Mesenchymal stem cell (in vitro differentiated cells and primary cell): ENCODE data around the gene ODAM.

Experiments used
- DNase-seq: peaks from one replicate; pipeline ENCODE4 v3.0.0-alpha.2; 2013
- H2AFZ ChIP-seq: one replicate; pipeline ENCODE4 v1.6.1; 2013; ENCODE audit warnings: low read depth, mild to moderate bottlenecking, control low read depth, inconsistent platforms, low read length, moderate library complexity
- H2AK5ac ChIP-seq: 2 replicates; pipeline ENCODE4 v1.6.1; 2013; ENCODE audit warnings: low read length, moderate library complexity, mild to moderate bottlenecking, inconsistent platforms; ENCODE audit not compliant: severe bottlenecking
- H2BK120ac ChIP-seq: one replicate; pipeline ENCODE4 v1.6.1; 2013; ENCODE audit warnings: low read depth, mild to moderate bottlenecking, inconsistent platforms, low read length, moderate library complexity
- H2BK12ac ChIP-seq, 2 experiments: one replicate each; pipeline ENCODE4 v1.6.1; 2013; ENCODE audit warnings: inconsistent platforms in 2 of 2, low read length in 2 of 2, mild to moderate bottlenecking in 2 of 2, moderate library complexity in 2 of 2, control low read depth in 1 of 2
- H2BK15ac ChIP-seq: one replicate; pipeline ENCODE4 v1.6.1; 2013; ENCODE audit warnings: mild to moderate bottlenecking, low read depth, inconsistent platforms; ENCODE audit not compliant: poor library complexity, severe bottlenecking
- H2BK5ac ChIP-seq: 2 replicates; pipeline ENCODE4 v1.6.1; 2013; ENCODE audit warnings: low read depth, mild to moderate bottlenecking, low read length, control low read depth, inconsistent platforms; ENCODE audit not compliant: poor library complexity, severe bottlenecking
- H3K14ac ChIP-seq, 2 experiments: one replicate each; pipeline ENCODE4 v1.6.1; 2013; ENCODE audit warnings: inconsistent platforms in 2 of 2, low read length in 2 of 2, control low read depth in 1 of 2, mild to moderate bottlenecking in 1 of 2, moderate library complexity in 1 of 2
- H3K18ac ChIP-seq, 2 experiments: one replicate each; pipeline ENCODE4 v1.6.1; 2013; ENCODE audit warnings: inconsistent platforms in 2 of 2, low read length in 2 of 2, control low read depth in 1 of 2, low read depth in 1 of 2, mild to moderate bottlenecking in 1 of 2
- H3K23ac ChIP-seq, 2 experiments: one replicate each; pipeline ENCODE4 v1.6.1; 2013; ENCODE audit warnings: inconsistent platforms in 2 of 2, low read length in 2 of 2, mild to moderate bottlenecking in 2 of 2, moderate library complexity in 2 of 2, control low read depth in 1 of 2
- H3K27ac ChIP-seq: 2 replicates; pipeline ENCODE4 v1.5.1; 2013; ENCODE audit warnings: mild to moderate bottlenecking, moderate library complexity, low read length, control low read depth, inconsistent platforms; ENCODE audit not compliant: poor library complexity, severe bottlenecking
- H3K27me3 ChIP-seq, 2 experiments: 2 replicates each; pipeline versions ENCODE4 v1.6.1 to v1.7.0; 2013; ENCODE audit warnings: low read length in 2 of 2, mild to moderate bottlenecking in 2 of 2, moderate library complexity in 2 of 2, control low read depth in 1 of 2, inconsistent platforms in 1 of 2; ENCODE audit not compliant: control insufficient read depth in 1 of 2, insufficient read depth in 1 of 2
- H3K36me3 ChIP-seq, 2 experiments: 2 replicates each; pipeline versions ENCODE4 v1.6.1 to v1.7.0; 2013; ENCODE audit warnings: low read length in 2 of 2, control low read depth in 1 of 2, inconsistent platforms in 1 of 2, low read depth in 1 of 2, mild to moderate bottlenecking in 1 of 2; ENCODE audit not compliant: insufficient read depth in 2 of 2, control insufficient read depth in 1 of 2
- H3K4ac ChIP-seq, 2 experiments: one replicate each; pipeline ENCODE4 v1.6.1; 2013; ENCODE audit warnings: inconsistent platforms in 2 of 2, low read length in 2 of 2, mild to moderate bottlenecking in 2 of 2, moderate library complexity in 2 of 2, control low read depth in 1 of 2, low read depth in 1 of 2
- H3K4me1 ChIP-seq: 2 replicates; pipeline ENCODE4 v1.6.1; 2013; ENCODE audit warnings: low read depth, low read length, control low read depth; ENCODE audit not compliant: control insufficient read depth, insufficient read depth
- H3K4me2 ChIP-seq: 2 replicates; pipeline ENCODE4 v1.6.1; 2013; ENCODE audit warnings: low read length, mild to moderate bottlenecking, inconsistent platforms; ENCODE audit not compliant: poor library complexity, severe bottlenecking
- H3K4me3 ChIP-seq, 2 experiments: 2 replicates each; pipeline versions ENCODE4 v1.5.1 to v1.7.0; 2013; ENCODE audit warnings: low read length in 2 of 2, mild to moderate bottlenecking in 2 of 2, control low read depth in 1 of 2, low read depth in 1 of 2; ENCODE audit not compliant: insufficient read depth in 1 of 2
- H3K79me1 ChIP-seq: replicated peaks from 2 replicates; pipeline ENCODE4 v1.6.1; 2013; ENCODE audit warnings: mild to moderate bottlenecking, control low read depth, low read length, inconsistent platforms; ENCODE audit not compliant: poor library complexity, severe bottlenecking
- H3K9ac ChIP-seq: 2 replicates; pipeline ENCODE4 v1.7.0; 2013; ENCODE audit warnings: mild to moderate bottlenecking, low read length, moderate library complexity
- H3K9me3 ChIP-seq: 2 replicates; pipeline ENCODE4 v1.7.0; 2013; ENCODE audit warnings: mild to moderate bottlenecking, low read length; ENCODE audit not compliant: control insufficient read depth
- H4K8ac ChIP-seq: one replicate; pipeline ENCODE4 v1.6.1; 2013; ENCODE audit warnings: inconsistent platforms, mild to moderate bottlenecking, low read length, moderate library complexity
- H4K91ac ChIP-seq: one replicate; pipeline ENCODE4 v1.6.1; 2013; ENCODE audit warnings: mild to moderate bottlenecking, low read length, inconsistent platforms
- WGBS: methylation state at CpG from one replicate; pipeline ENCODE4 v1.1.7; 2013; ENCODE audit warnings: mixed read lengths; 5-methylcytosine and 5-hydroxymethylcytosine counted together

The ODAM gene

DNA sequence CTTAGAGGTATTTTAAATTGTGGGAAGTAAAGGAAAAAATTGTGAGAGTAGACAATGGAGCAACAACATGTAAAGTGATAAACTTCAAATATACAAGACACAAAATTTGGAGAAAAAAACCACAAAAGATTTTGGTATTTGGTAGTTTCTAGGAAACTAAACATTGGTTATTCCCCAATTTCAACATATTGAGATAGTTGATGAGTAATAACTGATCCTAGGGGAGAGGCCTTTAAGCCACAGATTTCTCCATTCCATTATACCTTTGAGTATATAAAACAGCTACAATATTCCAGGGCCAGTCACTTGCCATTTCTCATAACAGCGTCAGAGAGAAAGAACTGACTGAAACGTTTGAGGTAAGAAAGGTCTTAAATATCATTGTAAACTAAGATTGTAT lies 30.3 kb downstream of the ODAM start, which contains the start of gene FDCSP:
Gene FDCSP (plus strand): TSS at position 301 of the 400 bp plus-strand sequence. CDS start 5,071 bp downstream, outside the sequence.
- no peak for DNase-seq

DNA sequence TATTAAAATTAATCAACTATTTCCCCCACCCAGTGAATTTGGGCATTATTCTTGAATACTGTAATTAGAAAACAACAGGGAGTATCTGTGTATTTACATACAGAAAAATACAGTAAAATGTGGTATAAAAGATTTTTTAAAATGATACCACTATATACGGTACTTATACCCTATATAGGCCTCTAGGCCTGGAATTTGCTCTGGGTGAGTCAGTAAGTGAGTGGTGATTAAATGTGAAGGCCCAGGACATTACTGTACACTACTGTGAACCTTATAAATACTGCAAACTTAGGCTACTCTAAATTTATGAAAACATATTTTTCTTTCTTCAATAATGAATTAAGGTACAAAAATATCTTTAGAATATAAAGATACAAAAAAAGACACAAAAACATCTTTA lies 40.6 kb downstream of the ODAM start:
- H3K36me3 ChIP-seq, result no peaks in the 10 kb centered on the region
- no CpG with 5 or more reads among the region's 1 CpG for WGBS
- no peak overlapping the region for H3K14ac ChIP-seq
- H2AK5ac ChIP-seq, result no peak overlapping the region
- H4K91ac ChIP-seq, result no peak overlapping the region
- H3K23ac ChIP-seq, result no peak overlapping the region
- no peak overlapping the region for H3K4me2 ChIP-seq
- H2BK15ac ChIP-seq, result no peak overlapping the region
- no peak overlapping the region for H3K9ac ChIP-seq
- no peaks in the 10 kb centered on the region for H3K9me3 ChIP-seq
- no peak overlapping the region for H4K8ac ChIP-seq
- H3K27ac ChIP-seq, result no peak overlapping the region
- H3K4me1 ChIP-seq, result no peaks in the 10 kb centered on the region
- DNase-seq, result no peak
- H3K18ac ChIP-seq, result no peak overlapping the region
- no peaks in the 10 kb centered on the region for H3K27me3 ChIP-seq
- H2BK12ac ChIP-seq, result no peak overlapping the region
- H3K79me1 ChIP-seq, result no peaks in the 10 kb centered on the region
- H3K4ac ChIP-seq, result no peak overlapping the region
- no peak overlapping the region for H2AFZ ChIP-seq
- no peak overlapping the region for H2BK5ac ChIP-seq
- H3K4me3 ChIP-seq, result no peak overlapping the region
- H2BK120ac ChIP-seq, result no peak overlapping the region

More for the DNA sequence above, 30.3 kb downstream of the ODAM start, which contains the start of gene FDCSP:
- no peak within 1 kb of the TSS for H2BK120ac ChIP-seq
- H3K79me1 ChIP-seq, result no peaks in the 10 kb centered on the region
- no peak within 1 kb of the TSS for H3K4ac ChIP-seq
- H2AFZ ChIP-seq, result no peak within 1 kb of the TSS
- H2BK5ac ChIP-seq, result no peak within 1 kb of the TSS
- no peak within 1 kb of the TSS for H4K8ac ChIP-seq
- no peak within 1 kb of the TSS for H4K91ac ChIP-seq
- H3K36me3 ChIP-seq, result no peaks in the 10 kb centered on the region
- no peak within 1 kb of the TSS for H2AK5ac ChIP-seq
- no peaks in the 10 kb centered on the region for H3K4me1 ChIP-seq
- H3K4me3 ChIP-seq, result no peak within 1 kb of the TSS
- H2BK15ac ChIP-seq, result no peak within 1 kb of the TSS
- no peak within 1 kb of the TSS for H3K18ac ChIP-seq
- H3K9me3 ChIP-seq, result no peaks in the 10 kb centered on the region
- H3K14ac ChIP-seq, result no peak within 1 kb of the TSS
- H3K27ac ChIP-seq, result no peak within 1 kb of the TSS
- WGBS, result no CpG with 5 or more reads among the region's 2 CpGs
- no peak within 1 kb of the TSS for H3K4me2 ChIP-seq
- no peak within 1 kb of the TSS for H2BK12ac ChIP-seq
- H3K23ac ChIP-seq, result no peak within 1 kb of the TSS
- no peaks in the 10 kb centered on the region for H3K27me3 ChIP-seq
- H3K9ac ChIP-seq, result no peak within 1 kb of the TSS

DNA sequence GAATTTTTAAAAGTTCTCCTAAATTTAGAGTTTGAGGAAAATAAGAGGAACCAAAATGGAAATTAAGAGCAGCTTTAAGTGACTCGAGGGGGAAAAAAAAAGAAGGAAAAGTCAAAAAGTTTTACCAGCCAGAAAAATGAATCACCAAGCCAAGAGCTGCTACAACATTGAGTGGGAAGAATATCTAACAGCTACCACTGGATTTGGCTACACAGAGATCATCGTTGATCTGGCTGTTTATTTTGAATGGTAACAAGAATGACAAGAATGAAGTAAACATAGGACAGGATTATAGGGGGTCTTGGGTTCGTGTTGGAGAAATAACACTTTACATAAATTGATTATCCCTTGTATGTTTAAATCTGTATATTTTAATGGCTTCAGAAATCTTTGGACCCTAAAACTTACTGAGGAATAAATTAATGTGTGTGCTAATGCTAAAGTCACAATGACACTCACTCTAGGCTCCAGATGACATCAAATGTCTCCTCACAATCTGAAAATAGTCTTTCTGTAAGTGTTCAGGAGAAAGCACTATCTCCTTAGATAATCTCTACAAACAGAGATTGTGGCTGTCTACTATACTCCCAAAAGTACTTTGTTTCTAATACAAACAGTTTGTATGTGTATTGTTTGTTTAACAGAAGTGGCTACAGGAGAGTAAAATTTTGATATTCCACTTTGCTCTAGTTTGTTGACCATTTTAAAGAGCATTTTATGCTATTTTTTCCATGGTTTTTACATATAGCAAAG lies 43.8 kb downstream of the ODAM start:
- H2AK5ac ChIP-seq, result no peak overlapping the region
- no peak overlapping the region for H2BK12ac ChIP-seq
- no peak overlapping the region for H3K18ac ChIP-seq
- no peaks in the 10 kb centered on the region for H3K9me3 ChIP-seq
- H4K91ac ChIP-seq, result no peak overlapping the region
- H2BK5ac ChIP-seq, result no peak overlapping the region
- no peak for DNase-seq
- H4K8ac ChIP-seq, result no peak overlapping the region
- no peak overlapping the region for H3K14ac ChIP-seq
- H2BK15ac ChIP-seq, result no peak overlapping the region
- no peak overlapping the region for H3K4me2 ChIP-seq
- no peak overlapping the region for H3K4ac ChIP-seq
- 67% methylated on average over 2 of the region's 3 CpGs for WGBS
- no peak overlapping the region for H3K4me3 ChIP-seq
- H2BK120ac ChIP-seq, result no peak overlapping the region
- H2AFZ ChIP-seq, result no peak overlapping the region
- H3K27me3 ChIP-seq, result no peaks in the 10 kb centered on the region
- H3K23ac ChIP-seq, result no peak overlapping the region
- H3K27ac ChIP-seq, result no peak overlapping the region
- no peaks in the 10 kb centered on the region for H3K36me3 ChIP-seq
- no peaks in the 10 kb centered on the region for H3K4me1 ChIP-seq
- H3K79me1 ChIP-seq, result no peaks in the 10 kb centered on the region
- H3K9ac ChIP-seq, result no peak overlapping the region

DNA sequence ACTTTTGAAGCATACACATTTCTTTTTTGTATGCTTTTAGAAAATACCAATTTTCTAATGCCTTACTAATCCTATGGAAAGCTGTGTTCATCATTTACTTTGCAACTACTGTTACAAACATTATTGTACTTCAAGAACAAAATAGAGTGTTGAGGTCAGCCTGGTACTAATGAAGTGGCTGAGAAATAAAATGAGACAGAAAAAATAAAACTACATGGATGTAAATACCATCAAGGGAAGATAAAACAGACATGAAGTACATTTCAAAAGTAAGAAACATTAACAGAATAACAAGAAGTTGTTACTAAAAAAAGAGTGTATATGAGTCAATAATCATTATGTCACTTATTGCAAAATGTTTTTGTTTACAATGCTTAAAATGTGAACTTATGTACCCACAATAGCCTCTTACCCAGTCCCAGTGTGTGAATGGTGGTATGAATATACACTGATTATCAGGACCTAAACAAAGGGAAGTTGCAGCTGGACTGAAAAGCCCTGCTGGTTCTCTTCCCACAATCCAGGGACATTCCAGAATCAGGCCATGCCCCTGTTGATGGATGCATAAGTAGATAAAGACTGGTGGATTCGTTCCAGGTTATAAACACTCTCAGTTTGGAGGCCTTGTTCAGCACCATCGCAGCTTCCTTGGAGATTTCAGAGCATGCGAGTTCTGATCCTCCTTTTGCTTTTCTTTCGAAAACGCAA lies 44.5 kb downstream of the ODAM start:
- no peak overlapping the region for H3K4ac ChIP-seq
- no peak overlapping the region for H4K91ac ChIP-seq
- H3K4me2 ChIP-seq, result no peak overlapping the region
- no peak overlapping the region for H2AFZ ChIP-seq
- H2AK5ac ChIP-seq, result no peak overlapping the region
- H2BK120ac ChIP-seq, result no peak overlapping the region
- peak; percentile 74 for DNase-seq
- no peak overlapping the region for H3K14ac ChIP-seq
- H3K27ac ChIP-seq, result no peak overlapping the region
- H3K79me1 ChIP-seq, result no peaks in the 10 kb centered on the region
- no peak overlapping the region for H2BK12ac ChIP-seq
- H3K9me3 ChIP-seq, result no peaks in the 10 kb centered on the region
- no peaks in the 10 kb centered on the region for H3K4me1 ChIP-seq
- H3K9ac ChIP-seq, result no peak overlapping the region
- no peak overlapping the region for H3K18ac ChIP-seq
- no peak overlapping the region for H3K4me3 ChIP-seq
- H4K8ac ChIP-seq, result no peak overlapping the region
- no peak overlapping the region for H2BK15ac ChIP-seq
- H3K27me3 ChIP-seq, result no peaks in the 10 kb centered on the region
- H3K23ac ChIP-seq, result no peak overlapping the region
- no peaks in the 10 kb centered on the region for H3K36me3 ChIP-seq
- no peak overlapping the region for H2BK5ac ChIP-seq
- 47% methylated on average over 3 of the region's 5 CpGs for WGBS
